HEK293T (cell line): Measurements from ENCODE around the gene LENG8.

Experiments
- BHLHE40 ChIP-seq: fragments of 450-650 bp; IDR thresholded peaks from 2 replicates; pipeline ENCODE4 v1.6.1; 2016; ENCODE audit warnings: mild to moderate bottlenecking, moderate library complexity, borderline replicate concordance
- ELF4 ChIP-seq: fragments of 450-650 bp; IDR thresholded peaks from 2 replicates; pipeline ENCODE4 v1.6.1; 2017; ENCODE audit warnings: antibody characterized with exemption
- FOXA1 ChIP-seq: fragments of 450-650 bp; IDR thresholded peaks from 2 replicates; pipeline ENCODE4 v1.6.1; 2016; ENCODE audit warnings: mild to moderate bottlenecking
- FOXM1 ChIP-seq: fragments of 450-650 bp; IDR thresholded peaks from 2 replicates; pipeline ENCODE4 v1.6.1; 2017; ENCODE audit warnings: mild to moderate bottlenecking, borderline replicate concordance
- HDGF ChIP-seq: fragments of 450-650 bp; IDR thresholded peaks from 2 replicates; pipeline ENCODE4 v1.6.1; 2017; ENCODE audit warnings: antibody characterized with exemption, borderline replicate concordance
- L3MBTL2 ChIP-seq: fragments of 450-650 bp; conservative IDR thresholded peaks from 2 replicates; pipeline ENCODE4 v1.6.1; 2016; ENCODE audit warnings: mild to moderate bottlenecking
- NFRKB ChIP-seq: fragments of 450-650 bp; IDR thresholded peaks from 2 replicates; pipeline ENCODE4 v1.6.1; 2016; ENCODE audit warnings: mild to moderate bottlenecking, moderate library complexity
- SP1 ChIP-seq: fragments of 450-650 bp; IDR thresholded peaks from 2 replicates; pipeline ENCODE4 v1.6.1; 2017
- SUZ12 ChIP-seq: fragments of 450-650 bp; IDR thresholded peaks from 2 replicates; pipeline ENCODE4 v1.6.1; 2016; ENCODE audit warnings: mild to moderate bottlenecking
- ZNF384 ChIP-seq: fragments of 450-650 bp; IDR thresholded peaks from 2 replicates; pipeline ENCODE4 v1.6.1; 2016

GRCh38 chr19:54418030-54418929 is 30.7 kb upstream of the LENG8 start:
- TF ChIP-seq BHLHE40 (no peak), NFRKB (no peak), ZNF384 (no peak), SP1 (no peak), SUZ12 (no peak), ELF4 (no peak), FOXM1 (no peak), FOXA1 (no peak), HDGF (no peak), L3MBTL2 (no peak)
